ENCODE data around the gene PPFIA3. TPM values are rescaled to one million over a fixed set of nuclear protein-coding genes. Genes with fewer than 3 reads are reported as not detected.

Gene PPFIA3
- total RNA-seq (2022) (6.7 and 8.0 TPM in 2 replicates), Bru-seq, nascent RNA (percentile 27 among the genes with signal in this experiment), BruChase-seq, experiment 1, labeled RNA remaining after a 6-hour chase (percentile 36 among the genes with signal in this experiment), BruChase-seq, experiment 2, labeled RNA remaining after a 2-hour chase (percentile 34 among the genes with signal in this experiment)
- long read RNA-seq, partial matches to known transcripts = 0 of 6 reads
- long read RNA-seq, other reads (novel, unspliced or antisense) = 3 of 6 reads

- intact Hi-C loops (cut with micrococcal nuclease) = no loop called here
- CTCF ChIA-PET = interaction anchor here (0.6 to 2.6 kb wide), 7 partner anchors 10 to 79 kb away, joined by 3 to 10 read pairs (median 4); no protein-coding TSS in a partner anchor
- Mint-ChIP-seq H3K27ac (ENCODE audit: low read depth, unreplicated experiment) (peak within 1 kb of the TSS; percentile 83), H3K4me1 (ENCODE audit: insufficient read depth, unreplicated experiment) (peaks cover 31% of the 10 kb centered on the region), H3K9me3 (ENCODE audit: unreplicated experiment) (no peaks in the 10 kb centered on the region), H3K4me3 (ENCODE audit: unreplicated experiment) (peak within 1 kb of the TSS; percentile 83), H3K27me3 (ENCODE audit: insufficient read depth, unreplicated experiment) (no peaks in the 10 kb centered on the region), H3K36me3 (ENCODE audit: insufficient read depth, unreplicated experiment) (peaks cover 23% of the 10 kb centered on the region)
- DNase-seq (ENCODE audit: unreplicated experiment) = peak; percentile 55
- BruUV-seq (replicated peaks) = no TSS peak
- POLR2A ChIA-PET = interaction anchor here (0.6 to 2.2 kb wide), 8 partner anchors 8 to 153 kb away, joined by 3 to 8 read pairs (median 6); no protein-coding TSS in a partner anchor
- TF ChIP-seq CTCF (IDR thresholded peaks at IDR 0.05; ENCODE audit: unreplicated experiment) = no peak
Observed at GRCh38 chr19:49119411-49120324, at the start of gene PPFIA3. PPFIA3 (plus strand) TSS chr19:49119544; CDS start chr19:49127874, 8,330 bp downstream.

- ChIA-PET POLR2A (interaction anchor here (1.4 to 2.4 kb wide), 2 partner anchors 12 to 77 kb away, joined by 3 to 6 read pairs; partner anchors contain the start of genes GYS1 and RUVBL2), CTCF (interaction anchor here (1.1 to 2.1 kb wide), 2 partner anchors 12 to 28 kb away, joined by 3 to 7 read pairs; no protein-coding TSS in a partner anchor)
- intact Hi-C loops (cut with micrococcal nuclease) = no loop called here
- no peak for DNase-seq (ENCODE audit: unreplicated experiment)
- H3K36me3 Mint-ChIP-seq (ENCODE audit: insufficient read depth, unreplicated experiment) = peaks cover 11% of the 10 kb centered on the region
- BruUV-seq (replicated peaks) = no TSS peak
- H3K4me3 Mint-ChIP-seq (ENCODE audit: unreplicated experiment) = no peak overlapping the region
- no peaks in the 10 kb centered on the region for H3K9me3 Mint-ChIP-seq (ENCODE audit: unreplicated experiment)
- no peak overlapping the region for H3K27ac Mint-ChIP-seq (ENCODE audit: low read depth, unreplicated experiment)
- H3K4me1 Mint-ChIP-seq (ENCODE audit: insufficient read depth, unreplicated experiment) = peaks cover 23% of the 10 kb centered on the region
- peaks cover 40% of the 10 kb centered on the region for H3K27me3 Mint-ChIP-seq (ENCODE audit: insufficient read depth, unreplicated experiment)
- TF ChIP-seq CTCF (IDR thresholded peaks at IDR 0.05; ENCODE audit: unreplicated experiment) = no peak
Observed at GRCh38 chr19:49070416-49070815, 48.9 kb upstream of the PPFIA3 start.

DNA sequence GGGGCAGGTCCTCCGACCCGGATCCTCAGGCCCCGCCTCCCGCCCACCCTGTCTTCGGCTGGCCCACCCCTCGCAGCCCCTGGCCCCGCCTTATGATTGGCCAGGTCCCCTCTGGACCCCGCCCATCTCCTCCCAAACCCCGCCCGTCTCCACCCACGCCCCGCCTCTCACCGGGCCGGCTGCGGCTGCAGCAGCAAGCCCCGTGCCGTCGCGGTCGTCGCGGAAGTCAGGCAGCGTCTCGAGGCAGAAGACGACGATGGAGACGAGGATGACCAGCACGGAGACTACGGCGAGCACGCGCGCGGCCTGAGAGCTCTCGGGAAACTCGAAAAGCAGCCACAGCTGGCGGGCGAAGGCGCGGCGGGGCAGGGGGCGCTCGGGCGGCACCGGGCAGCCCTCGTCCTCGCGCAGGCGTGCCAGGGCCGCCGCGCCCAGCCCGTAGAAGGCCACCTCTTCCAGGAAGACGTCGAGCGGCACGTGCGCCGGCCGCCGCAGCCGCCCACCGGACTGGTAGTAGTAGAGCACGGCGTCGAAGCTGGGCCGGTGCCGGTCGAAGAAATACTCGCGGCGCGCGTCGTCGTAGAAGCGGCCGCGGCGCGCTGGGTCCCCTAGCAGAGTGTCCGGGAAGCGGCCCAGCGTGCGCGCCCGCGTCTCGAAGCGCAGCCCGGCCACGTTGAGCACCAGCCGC lies 47.3 kb upstream of the PPFIA3 start:
- H3K4me3 Mint-ChIP-seq (ENCODE audit: unreplicated experiment) = no peak overlapping the region
- H3K27me3 Mint-ChIP-seq (ENCODE audit: insufficient read depth, unreplicated experiment) = peaks cover 24% of the 10 kb centered on the region
- no TSS peak for BruUV-seq (replicated peaks)
- intact Hi-C loops (cut with micrococcal nuclease) = no loop called here
- peaks cover 20% of the 10 kb centered on the region for H3K4me1 Mint-ChIP-seq (ENCODE audit: insufficient read depth, unreplicated experiment)
- H3K36me3 Mint-ChIP-seq (ENCODE audit: insufficient read depth, unreplicated experiment) = peaks cover 6% of the 10 kb centered on the region
- H3K27ac Mint-ChIP-seq (ENCODE audit: low read depth, unreplicated experiment) = no peak overlapping the region
- ChIA-PET POLR2A (interaction anchor here (1.4 kb wide), 1 partner anchor 10 kb away, joined by 3 read pairs; no protein-coding TSS in a partner anchor), CTCF (no interaction called here)
- no peak for DNase-seq (ENCODE audit: unreplicated experiment)
- no peaks in the 10 kb centered on the region for H3K9me3 Mint-ChIP-seq (ENCODE audit: unreplicated experiment)
- no peak for TF ChIP-seq CTCF (IDR thresholded peaks at IDR 0.05; ENCODE audit: unreplicated experiment)
